Psoas muscle (tissue), 8 donors: ENCODE data around the gene CNST. TPM values are rescaled to one million over a fixed set of nuclear protein-coding genes. Genes with fewer than 3 reads are reported as not detected.

ENCODE experiments used
- ATAC-seq, 4 donors: fragments of 200-7000 bp; cut with Tn5 transposase; one replicate each; pipeline ENCODE4 v1.9.1; 2020; ENCODE audit warnings: moderate library complexity in 3 of 4, mild to moderate bottlenecking in 2 of 4
- DNase-seq, 2 donors: peaks; one replicate each; pipeline ENCODE4 v3.0.0-alpha.2; 2020
- H3K27ac ChIP-seq: fragments of 200-600 bp; one replicate; pipeline ENCODE4 v1.8.0; 2022
- H3K27me3 ChIP-seq, 3 donors: fragments of 200-600 bp in 1 of 3; one replicate each; pipeline versions ENCODE4 v1.6.1 to v1.8.0; 2013 to 2022; ENCODE audit warnings: low read length in 2 of 3, mild to moderate bottlenecking in 2 of 3, moderate library complexity in 1 of 3; ENCODE audit not compliant: insufficient read depth in 3 of 3
- H3K36me3 ChIP-seq, 2 donors: fragments of 200-600 bp in 1 of 2; one replicate each; pipeline versions ENCODE4 v1.6.1 to v1.8.0; 2013 to 2022; ENCODE audit warnings: low read depth in 1 of 2, mild to moderate bottlenecking in 1 of 2, moderate library complexity in 1 of 2; ENCODE audit not compliant: insufficient read depth in 1 of 2
- H3K4me1 ChIP-seq: fragments of 200-600 bp; one replicate; pipeline ENCODE4 v1.8.0; 2022
- H3K4me3 ChIP-seq: fragments of 200-600 bp; one replicate; pipeline ENCODE4 v1.8.0; 2022; ENCODE audit warnings: mild to moderate bottlenecking
- H3K9me3 ChIP-seq: fragments of 200-600 bp; one replicate; pipeline ENCODE4 v1.8.0; 2022
- CTCF ChIP-seq: fragments of 200-600 bp; IDR thresholded peaks from one replicate; pipeline ENCODE4 v1.8.0; 2022; ENCODE audit warnings: antibody characterized with exemption
- WGBS, 3 donors: extraction: QIAGEN DNeasy Blood & Tissue Kit; methylation state at CpG; one replicate each; pipeline versions ENCODE4 v1.1.6 to v1.1.7; 2013; 5-methylcytosine and 5-hydroxymethylcytosine counted together
- intact Hi-C, 2 donors: fragments of 100-400 bp; cut with DNase I; formaldehyde crosslinking; loops; one replicate each; pipeline versions ENCODE4 v1.11.0 to v1.14.2; 2022
- long read RNA-seq, 2 donors: library from polyadenylated mRNA; unstranded; transcript quantifications; one replicate each; pipeline ENCODE4 v2.0.0, GENCODE V29; 2021
- polyA plus RNA-seq, 3 donors: library from polyadenylated mRNA; stranded (reverse); fragments of 200-250 nt; gene quantifications; one replicate each; pipeline ENCODE4 v1.2.3, GENCODE V29; 2013
- total RNA-seq, 4 donors: library from RNA; stranded (reverse); fragmentation: NEBNext Ultra II Directional in 2 of 4; extraction: Animal tissue kit (Norgen Biotek cat#: 25700) in 2 of 4; gene quantifications; one replicate each; pipeline versions ENCODE4 v1.2.1 to v1.2.4, GENCODE V29; 2021 to 2023
- donor health status: healthy with polysubstance abuse.
- donor health status: DM: no; HTN: no; CAD: no; lungs with moderate emphysema.
- donor health status: Bipolar disorder and iron deficiency.
- donor health status: healthy.
- donor health status: DM: yes; HTN: yes; CAD: no.
- donor health status: DM: no; HTN: no; CAD: no.
- donor health status: DM: no; HTN: no; CAD: no.
- donor health status: DM: yes; HTN: yes; CAD: no.

The CNST gene
- total RNA-seq (10 to 100 TPM; 17.3 to 64.8 (median 30.9) TPM), polyA plus RNA-seq (10 to 100 TPM in 2 of 3 donors, 1 to 10 TPM in 1; 9.7 to 56.7 (median 15.9) TPM)
- long read RNA-seq, donor 1: 0 reads
- long read RNA-seq, donor 2, partial matches to known transcripts: 16 of 22 reads
- long read RNA-seq, donor 2, other reads (novel, unspliced or antisense): 6 of 22 reads

GRCh38 chr1:246566128-246566812, at the start of gene CNST, which contains the start of gene TFB2M:
Gene CNST, plus strand, starts transcription at chr1:246566456. Its CDS starts 25,107 bp downstream, at chr1:246591563.
Gene TFB2M, minus strand, starts transcription at chr1:246566261. Its CDS starts 123 bp downstream, at chr1:246566138.
- peak; percentile 98 to 99 for DNase-seq
- H3K9me3 ChIP-seq: no peaks in the 10 kb centered on the region
- WGBS, 3 donors: 0 to 1% (median 1%) methylated on average over 51 to 62 of the region's 62 CpGs
- H3K27me3 ChIP-seq: no peaks in the 10 kb centered on the region
- peaks cover 0 to 23% of the 10 kb centered on the region in 2 donors for H3K36me3 ChIP-seq
- peak; percentile 93 to 99 (median 98) for ATAC-seq
- intact Hi-C loops: loop anchor here (2.0 to 5.0 kb wide), 2 partner anchors 51 to 131 kb away; no protein-coding TSS in a partner anchor
- peak within 1 kb of the TSS; percentile 86 for H3K4me3 ChIP-seq
- no peak for TF ChIP-seq CTCF
- H3K27ac ChIP-seq: peak within 1 kb of the TSS; percentile 93
- H3K4me1 ChIP-seq: peaks cover 55% of the 10 kb centered on the region

GRCh38 chr1:246517391-246517790, 48.9 kb upstream of the CNST start:
- Histone ChIP-seq H3K9me3 (peaks cover 26% of the 10 kb centered on the region), H3K36me3 (no peaks in the 10 kb centered on the region), H3K27ac (no peak overlapping the region), H3K27me3 (no peaks in the 10 kb centered on the region), H3K4me3 (no peak overlapping the region), H3K4me1 (no peaks in the 10 kb centered on the region)
- intact Hi-C loops: no loop called here
- ATAC-seq (no peak), DNase-seq (no peak)
- no peak for TF ChIP-seq CTCF
- 77 to 84% (median 77%) methylated on average over 7 of the region's 7 CpGs for WGBS, 3 donors

- H3K36me3 ChIP-seq: no peaks in the 10 kb centered on the region
- H3K4me1 ChIP-seq: no peaks in the 10 kb centered on the region
- 86 to 89% (median 88%) methylated on average over 16 to 17 of the region's 17 CpGs for WGBS, 3 donors
- TF ChIP-seq CTCF: no peak
- DNase-seq: no peak
- H3K27me3 ChIP-seq: no peaks in the 10 kb centered on the region
- peaks cover 26% of the 10 kb centered on the region for H3K9me3 ChIP-seq
- intact Hi-C loops: no loop called here
- no peak overlapping the region for H3K4me3 ChIP-seq
- ATAC-seq: no peak
- H3K27ac ChIP-seq: no peak overlapping the region
Measured at GRCh38 chr1:246518456-246519205, 47.6 kb upstream of the CNST start.

DNA sequence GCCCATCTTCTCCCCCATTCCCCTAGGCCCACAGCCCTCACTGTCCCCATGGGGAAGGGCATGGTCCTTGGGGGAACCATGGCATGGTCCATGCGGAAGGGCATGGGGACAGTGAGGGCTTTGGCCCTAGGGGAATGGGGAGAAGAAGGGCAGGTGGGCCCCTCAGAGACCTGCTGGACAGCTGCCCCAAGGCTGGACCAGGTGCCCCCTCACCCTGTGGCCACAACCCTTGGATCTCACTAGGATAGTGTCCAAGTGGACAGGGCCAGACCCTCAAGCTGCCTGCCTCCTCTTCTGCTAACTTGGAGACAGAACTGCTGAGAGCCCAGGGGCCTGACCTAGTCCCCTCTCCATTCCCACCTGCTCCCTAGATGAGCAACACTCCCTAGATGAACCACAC, 46.7 kb upstream of the CNST start:
- 97 to 100% (median 100%) methylated on average over 1 of the region's 1 CpG for WGBS, 3 donors
- no peak for TF ChIP-seq CTCF
- ATAC-seq (no peak), DNase-seq (no peak)
- intact Hi-C loops: no loop called here
- Histone ChIP-seq H3K27ac (no peak overlapping the region), H3K36me3 (no peaks in the 10 kb centered on the region), H3K27me3 (no peaks in the 10 kb centered on the region), H3K4me3 (no peak overlapping the region), H3K4me1 (no peaks in the 10 kb centered on the region), H3K9me3 (peaks cover 21% of the 10 kb centered on the region)
